Right lobe of liver (tissue), 6 donors: ENCODE results near the gene PCDHGB6. TPM values are rescaled to one million over a fixed set of nuclear protein-coding genes. Genes with fewer than 3 reads are reported as not detected.
"Not testable (repeated sequence)": the region's sequence is repeated elsewhere in the genome, so short reads cannot be mapped to it uniquely, and the experiment has no call there.

Experiments
- ATAC-seq, 4 donors: fragments of 200-7000 bp; cut with Tn5 transposase; one replicate each; pipeline ENCODE4 v1.9.1; 2020; ENCODE audit warnings: mild to moderate bottlenecking in 4 of 4, moderate library complexity in 4 of 4
- DNase-seq, 3 donors: peaks; one replicate each; pipeline ENCODE4 v3.0.0-alpha.2; 2020
- H3K27ac ChIP-seq, 3 donors: fragments of 200-600 bp; one replicate each; pipeline ENCODE4 v1.8.0; 2022
- H3K27me3 ChIP-seq, 2 donors: fragments of 200-600 bp; one replicate each; pipeline ENCODE4 v1.8.0; 2022
- H3K36me3 ChIP-seq, 4 donors: fragments of 200-600 bp; sonication (generic) in 1 of 4; one replicate each; pipeline versions ENCODE4 v1.5.1 to v1.8.0; 2017 to 2022; ENCODE audit warnings: control low read depth in 1 of 4
- H3K4me1 ChIP-seq, 4 donors: fragments of 200-600 bp; sonication (generic) in 1 of 4; one replicate each; pipeline versions ENCODE4 v1.5.1 to v1.8.0; 2017 to 2022; ENCODE audit warnings: control low read depth in 1 of 4
- H3K4me3 ChIP-seq, 3 donors: fragments of 200-600 bp; one replicate each; pipeline ENCODE4 v1.8.0; 2022
- H3K9me3 ChIP-seq, 4 donors: fragments of 200-600 bp; sonication (generic) in 1 of 4; one replicate each; pipeline versions ENCODE4 v1.5.1 to v1.8.0; 2017 to 2022; ENCODE audit warnings: control low read depth in 1 of 4
- POLR2A ChIP-seq: fragments of 450-650 bp; IDR thresholded peaks from one replicate; pipeline ENCODE4 v1.6.1; 2017; ENCODE audit warnings: antibody characterized with exemption, mild to moderate bottlenecking
- WGBS: methylation state at CpG from one replicate; pipeline ENCODE4 v1.1.6; 2018; ENCODE audit warnings: low coverage, low lambda C conversion rate; ENCODE audit not compliant: insufficient coverage; ENCODE audit errors: missing lambda C conversion rate; 5-methylcytosine and 5-hydroxymethylcytosine counted together
- intact Hi-C, 2 donors: fragments of 100-400 bp; cut with DNase I; formaldehyde crosslinking; loops; one replicate each; pipeline versions ENCODE4 v1.11.2 to v1.14.1; 2022
- long read RNA-seq: library from polyadenylated mRNA; unstranded; transcript quantifications from one replicate; pipeline ENCODE4 v2.0.0, GENCODE V29; 2019
- total RNA-seq, 6 experiments: library from RNA; depleted of rRNA in 2 of 6; stranded (reverse); fragments of >200 nt in 2 of 6; fragmentation: NEBNext Ultra II Directional in 3 of 6; extraction: Animal tissue kit (Norgen Biotek cat#: 25700) in 3 of 6; gene quantifications; one replicate each; pipeline versions ENCODE4 v1.1.0 to v1.2.4, GENCODE V29; 2016 to 2023
- TF ChIP-seq, protein P1 (sequence below), 4 donors: fragments of 200-600 bp in 3 of 4; fragments of 450-650 bp in 1 of 4; IDR thresholded peaks; one replicate each; pipeline versions ENCODE4 v1.5.1 to v1.8.0; 2016 to 2022; ENCODE audit warnings: antibody characterized with exemption in 4 of 4, mild to moderate bottlenecking in 2 of 4
- donor health status: DM: no; HTN: yes; CAD: no.
- donor health status: DM: no; HTN: no; CAD: no.
- donor health status: DM: no; HTN: no; CAD: no.
- donor health status: DM: no; HTN: yes; CAD: no.
- donor health status: DM: no; HTN: yes; CAD: no.

The PCDHGB6 gene
- total RNA-seq = 1 to 10 TPM; 1.9 to 5.0 (median 2.9) TPM
- long read RNA-seq = 0 reads

DNA sequence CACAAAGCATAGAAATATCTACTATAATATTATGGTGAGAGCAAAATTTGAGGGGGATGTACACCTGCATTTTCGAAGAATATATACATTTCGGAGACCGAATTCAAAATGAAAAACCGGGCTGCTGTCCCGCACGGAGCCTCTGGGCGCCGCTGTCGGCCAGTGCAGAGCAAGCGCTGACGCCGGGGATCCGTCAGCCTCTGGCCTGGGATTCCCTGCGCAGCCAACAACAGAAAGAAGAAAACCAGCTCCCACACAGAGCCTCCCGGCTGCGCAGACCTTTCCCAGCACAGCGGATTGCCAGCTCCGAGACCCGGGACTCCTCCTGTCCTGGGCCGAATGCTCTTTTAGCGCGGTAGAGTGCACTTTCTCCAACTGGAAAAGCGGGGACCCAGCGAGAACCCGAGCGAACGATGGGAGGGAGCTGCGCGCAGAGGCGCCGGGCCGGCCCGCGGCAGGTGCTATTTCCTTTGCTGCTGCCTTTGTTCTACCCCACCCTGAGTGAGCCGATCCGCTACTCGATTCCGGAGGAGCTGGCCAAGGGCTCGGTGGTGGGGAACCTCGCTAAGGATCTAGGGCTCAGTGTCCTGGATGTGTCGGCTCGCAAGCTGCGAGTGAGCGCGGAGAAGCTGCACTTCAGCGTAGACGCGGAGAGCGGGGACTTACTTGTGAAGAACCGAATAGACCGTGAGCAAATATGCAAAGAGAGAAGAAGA, at the start of gene PCDHGB6:
TSS of gene PCDHGB6 (plus strand) at position 232 of the 716 bp plus-strand sequence. CDS start at position 414, 182 bp downstream.
- intact Hi-C loops = loop anchor here in 1 of 2 donors (10.0 kb wide), 1 partner anchor 147 kb away; no protein-coding TSS in a partner anchor
- not testable (repeated sequence) for H3K36me3 ChIP-seq, H3K4me1 ChIP-seq, H3K27me3 ChIP-seq, H3K27ac ChIP-seq
- Histone ChIP-seq H3K9me3 (peaks cover 0 to 15% (median 5%) of the 10 kb centered on the region in 4 donors), H3K4me3 (peak within 1 kb of the TSS; percentile 14 to 44 (median 25))
- peak; percentile 58 to 68 (median 66) for DNase-seq
- WGBS = 9% methylated on average over 24 of the region's 51 CpGs
- peak; percentile 92 to 98 (median 96) for ATAC-seq
- TF ChIP-seq, protein P1, sequence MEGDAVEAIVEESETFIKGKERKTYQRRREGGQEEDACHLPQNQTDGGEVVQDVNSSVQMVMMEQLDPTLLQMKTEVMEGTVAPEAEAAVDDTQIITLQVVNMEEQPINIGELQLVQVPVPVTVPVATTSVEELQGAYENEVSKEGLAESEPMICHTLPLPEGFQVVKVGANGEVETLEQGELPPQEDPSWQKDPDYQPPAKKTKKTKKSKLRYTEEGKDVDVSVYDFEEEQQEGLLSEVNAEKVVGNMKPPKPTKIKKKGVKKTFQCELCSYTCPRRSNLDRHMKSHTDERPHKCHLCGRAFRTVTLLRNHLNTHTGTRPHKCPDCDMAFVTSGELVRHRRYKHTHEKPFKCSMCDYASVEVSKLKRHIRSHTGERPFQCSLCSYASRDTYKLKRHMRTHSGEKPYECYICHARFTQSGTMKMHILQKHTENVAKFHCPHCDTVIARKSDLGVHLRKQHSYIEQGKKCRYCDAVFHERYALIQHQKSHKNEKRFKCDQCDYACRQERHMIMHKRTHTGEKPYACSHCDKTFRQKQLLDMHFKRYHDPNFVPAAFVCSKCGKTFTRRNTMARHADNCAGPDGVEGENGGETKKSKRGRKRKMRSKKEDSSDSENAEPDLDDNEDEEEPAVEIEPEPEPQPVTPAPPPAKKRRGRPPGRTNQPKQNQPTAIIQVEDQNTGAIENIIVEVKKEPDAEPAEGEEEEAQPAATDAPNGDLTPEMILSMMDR (IDR thresholded peaks at IDR 0.05) = peak; percentile 51 to 62 (median 53)

DNA sequence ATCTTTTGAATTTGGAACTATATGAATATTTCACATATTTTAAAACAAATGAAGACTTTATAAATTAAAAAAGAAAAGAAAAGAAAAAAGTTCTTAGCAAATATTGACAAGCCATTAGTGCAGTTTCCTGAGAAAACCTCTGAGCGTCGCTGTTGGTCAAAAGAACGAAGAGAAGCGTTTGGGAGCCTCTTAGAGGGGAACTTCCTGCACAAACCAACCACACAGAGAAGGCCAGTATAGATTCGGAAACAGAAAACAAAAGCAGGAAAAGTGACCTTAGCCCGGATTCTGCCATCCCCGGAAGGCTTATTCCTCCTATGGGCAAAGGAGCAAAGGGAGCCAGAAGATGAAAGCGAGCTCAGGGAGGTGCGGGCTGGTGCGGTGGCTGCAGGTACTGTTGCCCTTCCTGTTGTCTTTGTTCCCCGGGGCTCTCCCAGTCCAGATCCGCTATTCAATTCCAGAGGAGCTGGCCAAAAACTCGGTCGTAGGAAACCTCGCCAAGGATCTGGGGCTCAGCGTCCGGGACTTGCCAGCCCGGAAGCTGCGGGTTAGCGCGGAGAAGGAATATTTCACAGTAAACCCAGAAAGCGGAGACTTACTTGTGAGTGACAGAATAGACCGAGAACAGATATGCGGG, 47.9 kb upstream of the PCDHGB6 start, which contains the start of gene PCDHGB2:
TSS of gene PCDHGB2 (plus strand) at position 205 of the 637 bp plus-strand sequence. CDS start at position 347, 142 bp downstream.
- Histone ChIP-seq H3K36me3 (no peaks in the 10 kb centered on the region), H3K27me3 (peaks cover 0 to 3% of the 10 kb centered on the region in 2 donors), H3K9me3 (peaks cover 0 to 3% (median under 1%) of the 10 kb centered on the region in 4 donors), H3K27ac (no peak within 1 kb of the TSS), H3K4me3 (no peak within 1 kb of the TSS), H3K4me1 (no peaks in the 10 kb centered on the region)
- ATAC-seq = peak in 3 of 4 donors; percentile 22 to 40 (median 31)
- no peak for DNase-seq
- 24% methylated on average over 24 of the region's 24 CpGs for WGBS
- intact Hi-C loops = no loop called here
- TF ChIP-seq, protein P1 (IDR thresholded peaks at IDR 0.05) = peak in 2 of 4 donors; percentile 6 to 29
- no peak for TF ChIP-seq POLR2A

DNA sequence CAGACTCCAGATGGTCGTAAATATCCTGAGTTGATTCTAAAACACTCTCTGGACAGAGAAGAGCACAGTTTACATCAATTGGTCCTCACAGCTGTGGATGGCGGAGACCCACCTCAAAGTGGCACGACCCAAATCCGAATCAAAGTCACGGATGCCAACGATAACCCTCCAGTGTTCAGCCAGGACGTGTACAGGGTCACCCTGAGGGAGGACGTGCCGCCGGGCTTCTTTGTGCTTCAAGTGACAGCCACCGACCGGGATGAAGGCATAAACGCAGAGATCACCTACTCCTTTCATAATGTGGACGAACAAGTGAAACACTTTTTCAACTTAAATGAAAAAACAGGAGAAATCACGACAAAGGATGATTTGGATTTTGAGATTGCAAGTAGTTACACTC, 47.1 kb upstream of the PCDHGB6 start:
- intact Hi-C loops = no loop called here
- DNase-seq = no peak
- peaks cover 0 to 3% (median under 1%) of the 10 kb centered on the region in 4 donors for H3K9me3 ChIP-seq
- H3K27ac ChIP-seq = no peak overlapping the region
- WGBS = 33% methylated on average over 14 of the region's 15 CpGs
- ATAC-seq = no peak
- no peak overlapping the region for H3K4me3 ChIP-seq
- no peaks in the 10 kb centered on the region for H3K36me3 ChIP-seq
- no peaks in the 10 kb centered on the region for H3K4me1 ChIP-seq
- TF ChIP-seq, protein P1 (IDR thresholded peaks at IDR 0.05) = no peak
- TF ChIP-seq POLR2A = no peak
- H3K27me3 ChIP-seq = peaks cover 0 to 3% of the 10 kb centered on the region in 2 donors

DNA sequence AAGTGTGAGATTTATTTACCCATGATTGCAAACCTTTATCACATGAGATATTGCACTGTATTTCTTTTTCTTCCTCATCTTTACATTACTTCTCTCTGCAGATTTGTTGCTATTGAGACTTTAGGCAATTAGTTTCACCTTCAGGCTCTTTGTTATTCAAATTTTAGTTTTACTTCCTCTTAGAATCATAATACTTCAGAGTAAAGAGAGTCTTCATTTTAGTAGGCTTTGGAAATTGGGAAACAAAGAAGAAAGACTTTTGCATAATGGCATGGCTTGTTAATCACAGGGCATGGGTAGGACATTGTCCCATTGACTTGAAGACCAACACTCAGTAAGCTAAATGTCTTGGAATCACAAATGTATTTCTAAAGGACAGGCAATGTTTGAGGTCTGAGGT, 45.1 kb upstream of the PCDHGB6 start:
- intact Hi-C loops = no loop called here
- no peak for DNase-seq
- no peak overlapping the region for H3K27ac ChIP-seq
- no peak for TF ChIP-seq POLR2A
- TF ChIP-seq, protein P1 (IDR thresholded peaks at IDR 0.05) = no peak
- peaks cover 0 to 3% of the 10 kb centered on the region in 2 donors for H3K27me3 ChIP-seq
- H3K4me3 ChIP-seq = no peak overlapping the region
- no peak for ATAC-seq
- H3K4me1 ChIP-seq = no peaks in the 10 kb centered on the region
- peaks cover 0 to 13% (median 1%) of the 10 kb centered on the region in 4 donors for H3K9me3 ChIP-seq
- H3K36me3 ChIP-seq = no peaks in the 10 kb centered on the region
